Measurements from ENCODE around the gene LRTM2. TPM values are rescaled to one million over a fixed set of nuclear protein-coding genes. Genes with fewer than 3 reads are reported as not detected.
A peak's percentile ranks its signal among the peaks of the same experiment; 100 is the strongest.

Gene LRTM2
- polyA plus RNA-seq, 1 donor from 2014 or later, result 2.4 TPM

- Histone ChIP-seq H3K79me2 (replicated peaks; ENCODE audit: insufficient read depth, low read length) (no peaks in the 10 kb centered on the region), H3K4me3 (ENCODE audit: low read length) (no peak overlapping the region), H3K9me3 (ENCODE audit: low read length) (no peaks in the 10 kb centered on the region), H3K9me2 (ENCODE audit: insufficient read depth, low read length) (no peaks in the 10 kb centered on the region), H3K36me3 (ENCODE audit: insufficient read depth, low read length) (no peaks in the 10 kb centered on the region), H3K27me3 (ENCODE audit: insufficient read depth, low read depth, low read length) (no peaks in the 10 kb centered on the region), H3K9ac (ENCODE audit: low read length) (no peak overlapping the region), H3F3A (ENCODE audit: insufficient read depth, low read length, poor library complexity, severe bottlenecking) (no peaks in the 10 kb centered on the region), H4K20me1 (ENCODE audit: insufficient read depth) (no peaks in the 10 kb centered on the region), H2AFZ (ENCODE audit: low read depth, low read length) (no peak overlapping the region), H3K4me2 (ENCODE audit: low read length) (no peak overlapping the region), H3K27ac (ENCODE audit: low read length) (no peak overlapping the region)
- TF ChIP-seq REST (IDR thresholded peaks at IDR 0.05; ENCODE audit: borderline replicate concordance) (no peak), EP300 (conservative IDR thresholded peaks at IDR 0.05; ENCODE audit: poor library complexity, severe bottlenecking) (no peak), CTCF (IDR thresholded peaks at IDR 0.05; ENCODE audit: poor library complexity, severe bottlenecking) (no peak), POLR2AphosphoS5 (IDR thresholded peaks at IDR 0.05) (no peak), SMC3 (conservative IDR thresholded peaks at IDR 0.05; ENCODE audit: poor library complexity) (no peak), TAF1 (IDR thresholded peaks at IDR 0.05; ENCODE audit: low read depth) (no peak), RAD21 (conservative IDR thresholded peaks at IDR 0.05) (no peak), EZH2 (IDR thresholded peaks at IDR 0.05; ENCODE audit: borderline replicate concordance, insufficient read depth, low read length, poor library complexity, severe bottlenecking) (no peak), MXI1 (conservative IDR thresholded peaks at IDR 0.05; ENCODE audit: poor library complexity, severe bottlenecking) (no peak)
Measured at GRCh38 chr12:1815108-1815507, 5.3 kb upstream of the LRTM2 start.

- no peaks in the 10 kb centered on the region for H4K20me1 ChIP-seq (ENCODE audit: insufficient read depth)
- no peaks in the 10 kb centered on the region for H3K9me3 ChIP-seq (ENCODE audit: low read length)
- H3K9ac ChIP-seq (ENCODE audit: low read length), result peak overlapping the region; percentile 38
- TF ChIP-seq TAF1 (IDR thresholded peaks at IDR 0.05; ENCODE audit: low read depth) (no peak), POLR2AphosphoS5 (IDR thresholded peaks at IDR 0.05) (peak; percentile 70), REST (IDR thresholded peaks at IDR 0.05; ENCODE audit: borderline replicate concordance) (peak; percentile 25), MXI1 (conservative IDR thresholded peaks at IDR 0.05; ENCODE audit: poor library complexity, severe bottlenecking) (no peak), EP300 (conservative IDR thresholded peaks at IDR 0.05; ENCODE audit: poor library complexity, severe bottlenecking) (peak; percentile 32)
- no peak overlapping the region for H3K4me3 ChIP-seq (ENCODE audit: low read length)
- H3K4me2 ChIP-seq (ENCODE audit: low read length), result no peak overlapping the region
- H3K27me3 ChIP-seq (ENCODE audit: insufficient read depth, low read depth, low read length), result peaks cover 4% of the 10 kb centered on the region
- H3K9me2 ChIP-seq (ENCODE audit: insufficient read depth, low read length), result no peaks in the 10 kb centered on the region
- peak overlapping the region; percentile 61 for H3K27ac ChIP-seq (ENCODE audit: low read length)
- no peaks in the 10 kb centered on the region for H3K79me2 ChIP-seq (replicated peaks; ENCODE audit: insufficient read depth, low read length)
- H3K36me3 ChIP-seq (ENCODE audit: insufficient read depth, low read length), result no peaks in the 10 kb centered on the region
- H3F3A ChIP-seq (ENCODE audit: insufficient read depth, low read length, poor library complexity, severe bottlenecking), result no peaks in the 10 kb centered on the region
- H2AFZ ChIP-seq (ENCODE audit: low read depth, low read length), result peak overlapping the region; percentile 47
Measured at GRCh38 chr12:1815814-1816729, 4.3 kb upstream of the LRTM2 start.
